Femur (tissue), 1 donor: ENCODE measurements around the gene CDC42EP1.
"Not testable (repeated sequence)": the region's sequence is repeated elsewhere in the genome, so short reads cannot be mapped to it uniquely, and the experiment has no call there.

Experiments
- DNase-seq: peaks from one replicate; pipeline ENCODE4 v3.0.0-alpha.2; 2017

The CDC42EP1 gene

DNA sequence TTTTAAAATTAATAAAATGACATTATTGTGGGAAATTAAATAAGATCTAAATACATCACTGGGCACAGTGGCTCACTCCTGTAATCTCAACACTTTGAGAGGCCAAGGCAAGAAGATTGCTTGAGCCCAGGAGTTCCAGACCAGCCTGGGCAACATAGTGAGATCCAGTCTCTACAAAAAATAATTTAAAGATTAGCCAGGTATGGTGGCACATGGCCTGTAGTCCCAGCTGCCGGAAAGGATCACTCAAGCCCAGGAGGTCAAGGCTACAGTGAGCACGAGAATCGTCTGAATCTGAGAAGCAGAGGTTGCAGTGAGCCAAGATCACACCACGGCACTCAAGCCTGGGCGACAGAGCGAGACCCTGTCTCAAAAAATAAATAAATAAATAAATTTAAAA, 25.1 kb upstream of the CDC42EP1 start:
- DNase-seq = no peak

DNA sequence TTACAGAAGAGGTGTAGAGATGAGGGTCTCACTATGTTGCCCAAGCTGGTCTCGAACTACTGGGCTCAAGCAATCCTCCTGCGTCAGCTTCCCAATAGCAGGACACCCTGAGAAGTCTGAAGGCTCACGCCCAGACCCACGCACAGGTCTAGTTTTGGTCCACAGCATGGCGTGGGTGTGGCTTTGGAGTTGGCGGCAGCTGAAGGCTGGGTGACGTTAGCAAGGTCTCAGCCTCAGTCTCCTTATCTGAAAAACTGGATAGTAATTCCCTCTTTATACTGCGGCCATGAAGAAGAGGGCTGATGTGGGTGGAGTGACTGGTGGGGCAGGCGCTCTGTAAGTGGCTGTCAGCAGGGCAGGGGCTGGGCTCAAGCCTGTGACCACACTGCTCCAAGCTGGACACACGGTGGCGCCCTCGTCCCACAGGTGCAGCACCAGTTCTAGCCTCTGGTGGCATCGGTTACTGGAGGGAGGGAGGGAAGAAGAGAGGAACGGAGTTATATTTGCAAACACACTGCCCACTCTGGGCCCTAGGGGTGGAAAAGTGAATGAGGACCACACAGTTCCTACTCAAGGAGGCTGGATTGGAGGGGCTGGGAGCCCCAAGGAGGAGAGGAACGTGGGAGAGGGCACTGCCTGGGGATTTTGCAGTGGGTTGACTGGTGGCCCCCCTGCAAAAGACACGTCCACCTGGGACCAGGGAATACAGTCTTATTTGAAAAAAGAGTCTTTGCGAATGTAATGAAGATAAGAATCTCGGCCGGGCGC, 21.5 kb upstream of the CDC42EP1 start:
- DNase-seq = peak; percentile 97

DNA sequence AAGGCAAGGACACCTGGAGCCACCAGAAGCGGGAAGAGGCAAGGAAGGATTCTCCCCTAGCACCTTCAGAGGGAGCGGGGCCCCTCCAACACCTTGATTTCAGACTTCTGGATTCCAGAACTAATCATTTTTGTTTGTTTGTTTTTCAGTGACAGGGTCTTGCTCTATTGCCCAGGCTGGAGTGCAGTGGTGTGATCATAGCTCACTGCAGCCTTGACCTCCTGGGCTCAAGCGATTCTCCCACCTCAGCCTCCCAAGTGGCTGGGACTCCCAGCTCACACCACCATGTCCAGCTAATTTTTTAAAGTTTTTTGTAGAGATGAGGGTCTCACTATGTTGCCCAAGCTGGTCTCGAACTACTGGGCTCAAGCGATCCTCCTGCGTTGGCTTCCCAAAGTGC, 20.5 kb upstream of the CDC42EP1 start:
- not testable (repeated sequence) for DNase-seq

DNA sequence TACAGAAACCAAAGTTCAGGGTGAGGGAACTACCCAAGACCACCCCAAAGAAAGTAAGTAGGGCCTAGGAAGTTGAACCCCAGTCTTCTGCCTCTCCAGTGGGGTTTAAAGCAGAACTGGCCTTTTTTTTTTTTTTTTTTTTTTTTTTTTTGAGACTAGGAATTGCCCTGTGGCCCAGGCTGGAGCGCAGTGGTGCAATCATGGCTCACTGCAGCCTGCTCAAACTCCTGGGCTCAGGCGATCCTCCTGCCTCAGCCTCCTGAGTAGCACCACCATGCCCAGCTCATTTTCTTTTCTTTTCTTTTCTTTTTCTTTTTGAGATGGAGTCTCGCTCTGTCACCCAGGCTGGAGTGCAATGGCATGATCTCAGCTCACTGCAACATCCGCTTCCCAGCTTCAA, 17.9 kb upstream of the CDC42EP1 start:
- DNase-seq = not testable (repeated sequence)

DNA sequence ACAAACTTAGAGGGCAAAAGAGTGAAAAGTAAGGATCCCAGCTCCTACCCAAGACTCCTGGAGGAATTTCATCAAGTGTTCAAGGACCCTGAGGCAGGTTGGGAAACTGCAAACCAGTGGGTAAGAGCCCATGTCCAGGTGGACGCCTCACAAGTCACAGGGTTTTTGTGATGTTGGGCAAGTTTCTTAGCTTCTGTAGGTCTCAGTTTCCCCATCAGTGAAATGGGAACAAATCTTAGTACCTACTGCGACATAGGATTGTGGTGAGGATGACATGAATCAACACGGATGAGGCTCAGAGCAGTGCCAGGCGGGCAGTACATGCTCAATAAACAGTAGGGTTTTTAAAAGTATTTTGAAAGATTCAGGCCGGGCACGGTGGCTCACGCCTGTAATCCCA, 17.3 kb upstream of the CDC42EP1 start:
- no peak for DNase-seq

DNA sequence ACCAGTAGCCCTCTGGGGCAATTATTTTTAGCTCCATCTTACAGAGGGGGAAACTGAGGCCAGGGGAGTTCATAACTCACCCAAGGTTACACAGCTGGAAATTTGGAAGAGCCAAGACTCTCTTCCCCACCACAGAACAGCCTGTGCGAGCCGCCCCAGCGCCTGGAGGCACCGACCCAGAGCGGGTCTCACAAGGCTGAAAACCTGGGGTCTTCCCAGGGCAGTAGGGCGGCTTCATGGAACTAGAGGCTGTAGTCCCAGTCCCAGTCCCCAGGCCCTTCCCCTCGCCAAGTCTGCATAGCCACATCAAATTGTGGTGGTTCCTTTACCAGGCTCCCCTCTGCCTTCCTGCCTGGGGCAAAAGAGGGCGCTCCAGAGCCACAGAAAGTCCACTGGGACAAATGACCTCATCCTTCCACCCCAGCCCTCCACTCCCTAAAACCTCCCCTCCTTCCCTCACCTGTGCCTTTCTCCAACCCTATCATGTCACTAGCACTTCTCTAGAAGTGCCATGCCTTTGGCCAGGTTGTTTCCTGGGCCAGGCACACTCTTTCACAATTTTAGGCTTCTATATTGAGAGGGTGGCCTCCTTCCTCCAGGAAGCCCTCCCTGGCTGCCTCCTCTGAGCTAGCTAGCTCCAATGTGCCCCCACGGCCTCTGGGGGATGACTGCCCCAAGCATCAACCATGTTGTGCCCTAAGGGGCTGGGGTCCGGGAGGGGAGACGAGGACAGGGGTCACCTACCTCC, 15.2 kb upstream of the CDC42EP1 start:
- peak; percentile 79 for DNase-seq

DNA sequence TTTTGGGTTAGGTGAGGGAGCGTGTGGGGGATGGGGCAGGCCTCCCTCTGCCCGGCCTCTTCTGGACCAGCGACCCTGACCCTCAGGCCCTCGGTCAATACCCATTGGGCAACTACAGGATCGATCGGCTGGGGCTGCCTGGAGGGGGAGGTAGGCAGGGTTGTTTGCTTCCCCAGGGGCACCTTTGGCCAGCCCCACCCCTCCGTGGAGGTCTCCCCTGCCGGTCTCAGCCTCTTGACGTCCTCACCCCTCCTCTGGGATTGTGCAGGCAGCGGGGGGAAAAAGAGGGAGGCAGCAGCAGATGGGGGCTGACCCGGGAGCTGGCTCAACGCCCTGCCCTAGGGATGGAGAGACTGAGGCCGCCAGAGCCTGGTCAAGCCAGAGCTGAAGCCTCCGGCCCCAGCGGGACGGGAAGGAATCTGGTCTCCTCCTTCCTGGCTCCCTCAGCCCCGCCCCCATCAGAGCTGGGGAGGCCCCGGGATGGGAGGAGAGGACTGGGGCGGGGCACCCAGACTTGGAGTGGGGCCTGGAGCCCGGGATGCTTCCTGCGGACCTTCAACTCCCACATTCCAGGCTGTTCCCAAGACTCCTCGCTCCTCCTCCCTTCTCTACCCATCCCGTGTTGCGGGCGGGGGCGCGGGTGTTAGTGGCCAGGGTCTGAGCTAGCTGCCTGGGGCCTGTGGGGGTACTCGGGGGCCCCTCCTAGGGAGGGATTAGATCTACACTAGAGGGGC, 14.4 kb upstream of the CDC42EP1 start:
- DNase-seq = peak; percentile 96

DNA sequence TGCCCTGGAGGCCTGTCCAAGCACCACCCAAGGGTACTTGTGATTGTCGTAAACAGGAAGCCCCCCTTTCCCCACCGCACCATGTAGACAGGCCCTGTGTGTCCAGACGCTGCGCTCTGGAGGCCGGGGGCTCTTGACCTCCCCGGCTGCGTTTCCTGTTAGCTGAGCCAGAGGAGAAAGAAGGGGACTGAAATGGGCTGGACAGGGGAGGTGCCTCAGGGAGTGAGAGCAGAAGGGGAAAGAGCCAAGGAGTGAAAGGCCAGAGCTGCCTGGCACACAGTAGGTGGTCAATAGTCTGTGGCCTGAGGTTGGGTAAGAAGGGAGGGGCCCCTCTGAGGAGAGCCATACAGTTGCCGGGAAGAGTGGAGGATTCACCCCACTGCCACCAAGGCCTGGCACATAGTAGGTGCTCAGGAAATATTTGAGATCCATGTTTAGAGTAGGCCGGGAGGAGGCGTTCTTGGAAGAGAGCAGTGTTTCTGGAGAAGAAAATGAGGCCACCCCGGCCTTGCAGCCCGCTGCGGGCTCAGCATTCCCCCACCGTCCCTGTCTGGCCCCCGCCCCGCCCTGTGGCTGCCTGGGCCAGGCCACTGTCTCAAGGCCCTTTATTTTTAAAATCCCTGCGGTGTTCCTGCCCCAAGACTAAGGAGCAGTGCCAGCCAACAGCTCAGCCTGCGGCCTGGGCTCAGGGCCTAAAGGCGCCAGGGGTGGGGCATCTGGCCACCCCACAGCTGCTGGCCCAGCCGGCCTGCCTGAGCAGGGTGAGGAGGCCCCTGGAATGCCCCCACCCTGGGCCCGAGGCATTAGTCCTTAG, 13.6 kb upstream of the CDC42EP1 start:
- DNase-seq = peak; percentile 89

DNA sequence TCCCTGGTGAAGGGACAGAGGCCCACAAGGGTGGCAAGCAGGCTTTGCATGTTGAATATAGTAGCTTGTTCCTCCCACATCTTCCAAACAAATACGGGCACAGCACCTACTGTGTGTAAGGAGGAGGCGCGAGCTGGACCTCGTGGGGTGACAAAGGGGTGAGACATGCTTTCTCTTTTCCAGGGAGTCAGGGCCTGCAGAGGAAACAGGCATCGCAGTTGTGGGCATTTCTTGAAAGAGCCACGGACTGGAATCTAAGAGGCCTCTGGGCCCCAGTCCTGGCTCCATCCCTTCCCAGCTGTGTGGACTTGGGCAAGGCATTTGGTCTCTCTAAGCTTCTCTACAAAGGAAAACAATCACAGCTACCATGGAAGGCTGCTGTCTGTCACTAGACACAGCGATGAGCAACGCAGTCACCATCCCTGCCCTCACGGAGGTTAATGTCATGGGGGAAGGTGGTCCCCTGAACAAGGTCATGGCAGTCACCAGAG, 13.0 kb upstream of the CDC42EP1 start:
- peak; percentile 86 for DNase-seq

DNA sequence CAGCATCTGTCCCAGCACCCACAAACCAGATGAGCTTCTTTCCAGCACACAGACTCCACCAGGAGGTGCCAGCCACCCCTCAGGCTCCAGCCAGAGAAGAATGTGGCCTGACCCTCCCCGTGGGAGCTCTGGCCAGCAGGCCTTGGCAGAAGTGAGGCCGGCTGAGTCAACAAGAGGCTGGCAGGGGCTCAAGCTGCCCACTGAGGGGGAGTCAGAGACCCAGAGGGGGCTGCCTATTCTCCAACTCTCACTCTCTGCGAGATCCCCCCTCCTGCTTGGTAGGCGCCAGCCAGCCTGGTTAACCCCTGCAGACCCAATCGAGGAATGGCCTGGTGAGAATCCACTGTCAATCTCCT, 10.6 kb upstream of the CDC42EP1 start:
- peak; percentile 84 for DNase-seq

DNA sequence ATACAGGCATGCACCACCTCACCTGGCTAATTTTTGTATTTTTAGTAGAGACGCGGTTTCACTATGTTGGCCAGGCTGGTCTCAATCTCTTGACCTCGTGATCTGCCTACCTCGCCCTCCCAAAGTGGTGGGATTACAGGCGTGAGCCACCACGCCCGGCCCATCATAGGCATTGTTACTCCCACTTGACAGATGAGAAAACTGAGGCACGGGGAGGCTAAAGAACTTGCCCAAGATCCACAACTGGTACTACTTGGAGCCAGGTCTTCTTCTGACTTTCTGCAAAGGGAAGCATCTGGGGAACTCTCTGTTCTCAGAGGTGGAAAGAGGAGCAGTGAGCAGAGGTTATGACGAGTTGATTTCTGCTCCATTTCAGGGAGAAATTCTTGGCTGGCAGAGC, 9.4 kb upstream of the CDC42EP1 start:
- not testable (repeated sequence) for DNase-seq

DNA sequence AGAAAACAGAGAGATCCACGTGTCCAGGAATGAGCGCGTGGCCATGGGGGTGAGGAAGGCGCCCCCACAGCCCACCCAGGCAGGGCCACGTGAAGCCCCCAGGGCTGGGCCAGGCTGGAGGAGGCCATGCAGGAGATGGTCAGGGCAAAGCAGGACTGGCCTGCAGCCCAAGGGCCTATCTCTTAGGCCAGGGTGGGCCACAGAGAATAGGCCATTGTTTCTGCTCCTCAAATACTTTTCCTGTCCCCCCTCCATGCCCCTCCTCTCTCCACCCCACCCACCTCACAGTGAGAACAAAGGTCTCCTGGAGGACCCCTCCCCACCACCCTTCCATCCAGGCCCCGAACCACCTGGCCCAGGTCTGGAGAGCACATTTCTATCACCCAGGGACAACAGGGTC, 8.3 kb upstream of the CDC42EP1 start:
- peak; percentile 28 for DNase-seq

DNA sequence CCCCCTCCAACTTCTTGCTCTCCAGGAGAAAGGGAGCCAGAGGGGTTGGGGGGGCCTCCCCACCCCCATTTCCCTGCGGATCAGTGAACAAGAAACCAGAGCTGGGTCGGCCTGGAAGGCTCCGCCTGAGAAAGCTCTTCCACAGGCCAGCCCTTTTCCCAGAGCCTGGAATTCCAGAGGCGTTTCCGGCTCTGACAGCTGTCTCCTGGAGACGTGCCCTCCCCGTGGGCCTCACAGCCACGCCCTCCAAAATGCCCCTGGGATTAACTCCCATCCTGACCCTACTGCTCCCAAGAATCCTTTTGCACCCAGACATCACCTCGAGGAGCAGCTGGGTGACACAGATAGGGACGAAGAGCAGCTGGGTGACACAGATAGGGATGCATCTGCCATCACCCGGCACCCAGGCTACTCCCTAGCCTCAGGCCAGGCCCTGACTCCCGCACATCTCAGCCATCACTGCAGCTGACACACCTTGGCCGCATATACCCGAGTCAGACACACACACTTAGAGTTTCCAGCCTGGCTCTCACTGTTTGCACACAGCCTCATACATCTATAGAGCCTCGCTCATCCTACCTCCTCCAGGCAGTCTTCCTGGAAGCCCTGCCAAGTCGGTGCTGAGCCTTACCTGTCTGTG, 7.6 kb upstream of the CDC42EP1 start:
- peak; percentile 88 for DNase-seq

DNA sequence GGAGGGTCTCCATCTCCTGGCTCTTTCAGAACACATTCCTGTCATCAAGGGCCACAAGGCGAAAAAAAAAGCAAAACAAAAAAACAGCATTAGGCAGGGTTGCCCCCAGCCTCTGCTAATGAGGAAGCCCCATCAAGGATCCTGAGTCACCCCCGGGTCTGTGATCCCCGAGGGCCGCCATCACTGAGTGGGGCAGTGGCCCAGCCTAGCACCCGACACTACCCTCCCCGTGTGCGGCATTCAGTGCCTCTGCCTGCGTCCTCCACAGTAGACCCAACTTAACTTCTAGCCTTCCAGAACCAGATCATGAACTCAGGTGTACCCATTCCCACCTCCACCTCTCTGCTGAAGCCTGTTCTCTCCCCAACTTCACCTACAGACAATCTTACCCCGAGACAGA, 6.6 kb upstream of the CDC42EP1 start:
- DNase-seq = no peak

DNA sequence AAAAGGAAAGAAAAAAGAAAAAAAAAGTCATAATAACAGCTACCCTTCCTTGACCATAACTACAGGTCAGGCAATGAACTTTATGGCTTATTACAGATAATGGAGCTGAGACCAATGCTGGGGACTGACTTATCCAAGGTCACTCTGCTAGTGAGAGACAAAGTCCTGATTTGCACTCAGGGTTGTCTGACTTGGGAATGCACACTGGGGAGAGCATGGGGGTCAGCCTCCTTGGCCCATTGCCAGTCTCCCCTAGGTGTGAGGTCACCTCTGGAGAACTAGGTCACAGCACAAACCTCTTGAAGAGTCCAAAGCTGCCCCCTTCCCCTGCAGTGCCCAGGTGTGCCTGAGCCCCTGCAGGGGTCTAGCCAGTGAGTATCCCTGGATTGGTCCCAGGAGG, 5.3 kb upstream of the CDC42EP1 start:
- no peak for DNase-seq

DNA sequence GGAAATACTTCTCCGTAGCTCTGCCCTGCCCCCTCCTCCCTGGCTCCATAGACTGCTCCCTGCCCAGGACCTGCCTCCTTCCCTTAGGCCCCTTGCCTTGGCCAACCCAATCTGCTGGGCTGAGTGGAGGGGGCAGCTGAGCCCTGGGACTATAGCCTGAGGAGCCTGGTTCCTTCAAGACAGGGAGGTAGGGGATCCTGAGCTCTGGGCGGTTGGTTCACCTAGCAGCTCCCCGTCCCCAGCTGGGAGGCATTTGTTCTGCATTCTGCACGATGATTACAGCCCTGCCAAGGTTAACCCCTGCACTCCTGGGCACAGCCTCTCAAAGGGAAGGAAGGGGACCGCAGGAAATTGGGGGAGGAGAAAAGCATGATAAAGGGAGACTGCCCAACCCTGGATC, 3.6 kb upstream of the CDC42EP1 start:
- no peak for DNase-seq

DNA sequence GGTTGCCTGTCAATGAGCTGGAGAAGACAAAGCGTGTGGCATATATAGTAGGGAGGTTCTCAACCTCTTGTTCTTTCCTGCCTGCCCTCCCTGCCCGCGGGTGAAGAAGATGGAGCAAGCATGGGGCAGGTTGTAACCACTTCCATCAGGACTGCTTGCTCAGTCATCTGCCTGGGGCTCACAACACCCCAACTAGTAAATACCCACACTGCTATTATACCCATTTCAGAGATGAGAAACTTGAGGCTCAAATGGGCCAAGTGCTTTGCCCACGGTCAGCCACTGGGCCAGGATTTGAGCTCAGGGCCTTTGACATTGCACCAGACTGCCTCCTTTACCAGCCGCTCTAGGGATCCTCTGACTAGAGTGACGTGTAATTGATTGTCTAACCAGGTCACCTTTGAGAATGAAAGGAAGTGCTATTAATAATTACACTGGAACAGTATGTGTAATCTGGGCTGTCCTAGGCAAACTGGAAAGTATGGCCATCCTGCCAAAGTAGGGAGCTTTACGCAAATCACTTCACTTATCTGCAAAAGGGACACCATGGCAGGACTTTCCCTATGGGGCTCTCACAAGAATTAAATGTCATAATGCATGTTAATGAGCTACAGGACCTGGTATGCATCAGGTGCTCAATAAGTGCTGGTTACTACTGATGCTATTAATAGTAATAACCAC, 2.8 kb upstream of the CDC42EP1 start:
- DNase-seq = no peak

DNA sequence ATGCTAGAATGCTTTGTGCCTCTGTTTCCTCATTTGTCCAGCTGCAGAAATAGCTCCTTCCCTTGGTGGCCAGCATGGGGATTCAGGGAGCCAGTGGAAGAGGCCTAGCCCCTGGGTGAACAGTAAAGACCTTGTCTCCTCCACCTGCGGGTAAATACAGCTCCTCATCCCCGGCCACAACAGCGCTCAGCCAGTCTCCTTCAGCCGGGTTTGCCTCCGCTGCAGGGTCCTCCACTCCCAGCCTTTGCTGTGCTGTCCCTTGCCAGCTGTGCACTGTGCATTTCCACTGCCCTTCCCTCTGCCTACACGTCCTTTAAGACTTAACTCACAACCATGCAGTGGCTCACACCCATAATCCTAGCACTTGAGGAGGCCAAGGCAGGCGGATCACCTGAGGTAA, 1.5 kb upstream of the CDC42EP1 start:
- DNase-seq = no peak

DNA sequence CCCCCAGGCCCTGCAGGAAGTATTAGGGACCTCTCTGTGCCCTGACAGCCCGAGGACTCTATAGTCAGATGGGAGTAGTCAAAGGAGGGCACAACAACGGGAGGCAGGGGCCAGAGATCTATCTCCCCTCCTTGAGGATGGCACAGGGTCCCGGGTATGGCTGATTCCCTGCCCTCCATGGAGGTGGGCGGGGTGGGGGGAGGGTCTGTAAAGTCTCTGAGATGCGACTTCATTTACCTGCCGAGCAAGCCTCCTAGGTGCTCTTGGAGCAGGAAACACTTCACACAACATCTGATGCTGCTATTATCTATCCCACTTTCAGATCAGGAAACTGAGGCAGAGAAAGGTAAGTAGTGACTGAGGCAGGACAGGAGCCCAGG, 769 bp upstream of the CDC42EP1 start:
- no peak for DNase-seq

DNA sequence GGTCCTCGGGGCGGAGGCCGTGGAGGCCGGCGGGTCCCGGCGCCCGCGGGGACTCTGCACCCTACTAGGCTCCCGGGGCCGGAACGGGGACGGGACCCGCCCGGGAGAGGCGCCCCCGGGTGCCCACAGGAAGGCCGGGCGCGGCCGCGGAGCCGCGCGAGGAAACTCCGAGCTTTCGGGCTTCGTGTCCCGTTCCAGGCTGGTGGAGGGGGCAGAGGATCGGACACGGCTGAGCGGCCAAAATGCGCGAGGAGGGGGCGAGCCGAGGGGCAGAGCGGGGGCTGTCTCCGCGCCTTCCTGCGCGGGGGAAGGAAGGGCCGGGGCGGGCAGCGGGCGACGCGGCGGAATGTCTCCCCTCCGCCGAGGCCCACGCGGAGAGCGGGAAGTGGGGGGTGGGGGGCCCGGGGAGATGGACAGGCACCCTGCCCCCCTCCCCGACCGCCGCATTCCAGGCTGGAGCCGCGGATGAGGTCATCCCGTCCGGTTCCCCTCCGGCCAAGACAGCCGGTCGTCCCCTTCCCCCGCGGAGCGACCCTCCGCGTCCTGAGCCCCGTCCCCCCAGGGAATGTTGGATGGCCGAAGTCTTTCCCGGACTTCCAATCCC, 430 bp downstream of the CDC42EP1 start:
- DNase-seq = peak; percentile 77
